Hematopoietic multipotent progenitor cell treated with erythropoietin and hydrocortisone succinate and interleukin-3 and kit ligand, for 8 days (in vitro differentiated cells): ENCODE measurements around the gene RING1.

Experiments used
- DNase-seq: peaks from one replicate; pipeline ENCODE4 v3.0.0-alpha.2; 2015

Gene RING1

DNA sequence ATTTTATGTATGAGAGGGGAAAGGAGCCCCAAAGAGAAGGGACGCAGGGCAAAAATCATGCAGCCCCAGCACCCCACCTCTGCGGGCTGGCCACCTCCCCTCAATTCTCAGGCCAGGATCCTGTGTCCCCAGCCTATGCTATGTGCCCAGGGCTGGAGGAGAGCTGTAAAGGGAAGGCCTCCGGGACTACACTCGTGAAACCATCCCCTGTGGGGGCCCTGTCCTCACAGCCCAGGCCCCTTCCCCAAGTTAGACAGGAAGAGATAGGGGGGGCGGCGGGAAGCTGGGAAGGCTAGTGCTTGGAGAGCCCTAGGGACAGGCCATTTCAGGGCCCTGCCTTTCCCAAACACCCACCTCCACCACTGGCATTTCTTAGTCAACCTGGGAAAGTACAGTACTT is 14.7 kb upstream of the RING1 start:
- DNase-seq = no peak

GRCh38 chr6:33194431-33194979 is 13.8 kb upstream of the RING1 start:
- DNase-seq = no peak

GRCh38 chr6:33195304-33196165 is 12.8 kb upstream of the RING1 start:
- no peak for DNase-seq

GRCh38 chr6:33197431-33198048 is 10.8 kb upstream of the RING1 start:
- DNase-seq = peak; percentile 92

GRCh38 chr6:33198159-33198852 is 10.0 kb upstream of the RING1 start:
- DNase-seq = no peak

DNA sequence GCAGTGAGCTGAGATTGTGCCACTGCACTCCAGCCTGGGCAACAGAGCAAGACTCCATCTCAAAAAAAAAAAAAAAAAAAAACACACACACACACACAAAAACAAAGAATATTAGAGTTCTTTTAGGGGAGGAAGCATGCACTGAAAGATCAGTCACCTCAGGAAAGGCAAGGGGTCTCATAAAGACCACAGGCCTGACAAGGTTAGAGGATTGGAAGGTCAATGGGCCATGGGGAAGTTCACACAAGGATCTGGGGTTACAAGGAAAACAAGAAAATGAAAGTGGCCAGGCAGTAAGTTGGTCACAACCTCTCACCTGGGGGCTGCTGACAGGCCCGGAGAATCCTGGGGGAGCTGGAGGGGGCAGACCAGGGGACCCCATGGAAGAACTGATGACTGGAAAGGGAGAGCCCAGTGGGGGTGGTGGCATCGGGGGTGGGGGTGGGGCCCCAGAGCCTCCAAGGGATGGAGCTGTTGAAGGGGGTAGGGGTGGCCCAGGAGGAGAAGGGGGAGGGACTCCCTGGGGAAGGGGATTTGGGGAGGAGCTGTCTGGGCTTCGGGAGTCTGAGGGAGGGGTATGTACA is 9.4 kb upstream of the RING1 start:
- no peak for DNase-seq

GRCh38 chr6:33199687-33200218 is 8.5 kb upstream of the RING1 start:
- DNase-seq = peak; percentile 87

- peak; percentile 99 for DNase-seq
Measured at GRCh38 chr6:33200219-33201146, 7.8 kb upstream of the RING1 start, which contains the start of the genes RXRB and SLC39A7. RXRB (minus strand) TSS chr6:33200665; CDS start chr6:33200476, 189 bp downstream. SLC39A7 (plus strand) TSS chr6:33200867; CDS start chr6:33201246, 379 bp downstream.

DNA sequence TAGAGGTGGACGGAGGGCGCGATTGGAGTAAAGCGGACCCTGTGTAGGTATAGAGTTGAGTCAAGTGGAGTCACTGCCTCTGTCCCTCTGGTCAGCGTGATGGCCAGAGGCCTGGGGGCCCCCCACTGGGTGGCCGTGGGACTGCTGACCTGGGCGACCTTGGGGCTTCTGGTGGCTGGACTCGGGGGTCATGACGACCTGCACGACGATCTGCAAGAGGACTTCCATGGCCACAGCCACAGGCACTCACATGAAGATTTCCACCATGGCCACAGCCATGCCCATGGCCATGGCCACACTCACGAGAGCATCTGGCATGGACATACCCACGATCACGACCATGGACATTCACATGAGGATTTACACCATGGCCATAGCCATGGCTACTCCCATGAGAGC is 7.2 kb upstream of the RING1 start:
- no peak for DNase-seq

GRCh38 chr6:33201935-33202334 is 6.4 kb upstream of the RING1 start:
- no peak for DNase-seq

DNA sequence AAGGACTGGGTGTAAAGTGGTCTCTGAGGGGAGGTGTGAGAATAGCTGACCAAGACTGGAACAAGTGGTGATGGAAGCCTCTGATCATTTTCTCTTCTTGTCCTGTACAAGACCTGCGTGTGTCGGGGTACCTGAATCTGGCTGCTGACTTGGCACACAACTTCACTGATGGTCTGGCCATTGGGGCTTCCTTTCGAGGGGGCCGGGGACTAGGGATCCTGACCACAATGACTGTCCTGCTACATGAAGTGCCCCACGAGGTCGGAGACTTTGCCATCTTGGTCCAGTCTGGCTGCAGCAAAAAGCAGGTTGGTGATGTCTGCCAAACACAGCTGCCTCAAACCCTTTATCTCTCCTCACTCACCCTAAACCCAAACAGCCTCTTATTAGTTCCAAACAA is 5.5 kb upstream of the RING1 start:
- no peak for DNase-seq

- no peak for DNase-seq
Measured at GRCh38 chr6:33203443-33204164, 4.7 kb upstream of the RING1 start.

DNA sequence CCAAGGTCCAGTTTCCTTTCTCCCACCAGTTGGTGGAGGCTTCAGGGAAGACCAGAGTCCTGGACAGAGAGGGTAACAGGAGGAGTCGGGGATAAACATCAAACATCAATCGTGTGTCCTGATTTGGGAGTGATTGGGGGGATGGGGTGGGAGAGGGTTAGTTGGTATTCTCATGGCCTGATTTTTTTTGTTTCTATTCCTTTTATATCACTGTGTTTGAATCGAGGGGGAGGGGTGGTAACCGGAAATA is 4.2 kb upstream of the RING1 start:
- no peak for DNase-seq

DNA sequence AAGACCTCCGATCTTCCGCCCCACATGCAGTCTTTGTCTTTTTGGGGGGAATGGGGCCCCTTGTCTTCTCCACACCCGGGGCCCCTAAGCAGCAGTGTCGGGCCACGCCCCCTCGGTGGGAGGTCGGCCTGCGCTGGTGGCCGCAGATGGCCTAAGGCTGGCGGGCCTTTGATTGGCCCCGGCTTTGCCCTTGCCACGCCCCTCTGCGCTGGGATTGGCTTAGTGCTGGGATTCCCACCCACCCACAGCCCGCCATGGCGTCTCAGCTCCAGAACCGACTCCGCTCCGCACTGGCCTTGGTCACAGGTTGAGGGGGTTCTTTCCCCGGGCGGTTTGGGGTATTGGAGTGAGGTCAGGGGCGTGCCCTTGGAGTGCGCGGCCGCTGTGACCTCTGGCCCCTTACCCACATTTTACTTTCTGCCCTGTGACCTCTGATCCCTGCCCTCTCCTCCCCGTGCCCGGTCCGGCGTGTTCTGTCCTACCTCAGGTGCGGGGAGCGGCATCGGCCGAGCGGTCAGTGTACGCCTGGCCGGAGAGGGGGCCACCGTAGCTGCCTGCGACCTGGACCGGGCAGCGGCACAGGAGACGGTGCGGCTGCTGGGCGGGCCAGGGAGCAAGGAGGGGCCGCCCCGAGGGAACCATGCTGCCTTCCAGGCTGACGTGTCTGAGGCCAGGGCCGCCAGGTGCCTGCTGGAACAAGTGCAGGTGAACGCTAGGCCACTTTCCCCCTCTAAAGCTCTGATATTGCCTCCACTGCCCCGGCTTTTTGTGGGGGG is 3.7 kb upstream of the RING1 start, which contains the start of gene HSD17B8:
Gene HSD17B8 (plus strand): TSS at position 241 of the 776 bp plus-strand sequence. CDS start 14 bp downstream, at position 255.
- peak; percentile 94 for DNase-seq

DNA sequence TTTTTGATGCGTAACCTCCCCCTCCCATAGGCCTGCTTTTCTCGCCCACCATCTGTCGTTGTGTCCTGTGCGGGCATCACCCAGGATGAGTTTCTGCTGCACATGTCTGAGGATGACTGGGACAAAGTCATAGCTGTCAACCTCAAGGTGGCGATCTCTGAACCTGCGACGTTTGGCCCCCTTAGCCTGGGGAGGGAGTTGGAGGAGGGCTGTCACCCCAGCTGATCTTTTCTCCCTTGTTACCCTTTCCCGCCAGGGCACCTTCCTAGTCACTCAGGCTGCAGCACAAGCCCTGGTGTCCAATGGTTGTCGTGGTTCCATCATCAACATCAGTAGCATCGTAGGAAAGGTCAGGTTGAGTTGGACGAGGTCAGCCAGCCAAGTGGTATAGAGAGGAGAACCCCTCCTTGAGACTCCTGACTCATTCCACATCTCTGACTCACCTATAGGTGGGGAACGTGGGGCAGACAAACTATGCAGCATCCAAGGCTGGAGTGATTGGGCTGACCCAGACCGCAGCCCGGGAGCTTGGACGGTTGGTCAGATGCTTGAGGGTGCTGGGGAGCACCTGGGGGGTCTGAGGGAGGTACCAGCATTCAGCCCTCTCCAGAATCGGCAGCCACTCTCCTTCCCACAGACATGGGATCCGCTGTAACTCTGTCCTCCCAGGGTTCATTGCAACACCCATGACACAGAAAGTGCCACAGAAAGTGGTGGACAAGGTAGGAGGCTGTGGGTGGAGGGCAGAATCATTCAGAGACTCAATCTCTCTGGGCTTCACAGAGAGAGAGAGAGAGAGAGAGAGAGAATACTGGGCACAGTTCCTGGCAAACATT is 2.9 kb upstream of the RING1 start:
- DNase-seq = peak; percentile 39

DNA sequence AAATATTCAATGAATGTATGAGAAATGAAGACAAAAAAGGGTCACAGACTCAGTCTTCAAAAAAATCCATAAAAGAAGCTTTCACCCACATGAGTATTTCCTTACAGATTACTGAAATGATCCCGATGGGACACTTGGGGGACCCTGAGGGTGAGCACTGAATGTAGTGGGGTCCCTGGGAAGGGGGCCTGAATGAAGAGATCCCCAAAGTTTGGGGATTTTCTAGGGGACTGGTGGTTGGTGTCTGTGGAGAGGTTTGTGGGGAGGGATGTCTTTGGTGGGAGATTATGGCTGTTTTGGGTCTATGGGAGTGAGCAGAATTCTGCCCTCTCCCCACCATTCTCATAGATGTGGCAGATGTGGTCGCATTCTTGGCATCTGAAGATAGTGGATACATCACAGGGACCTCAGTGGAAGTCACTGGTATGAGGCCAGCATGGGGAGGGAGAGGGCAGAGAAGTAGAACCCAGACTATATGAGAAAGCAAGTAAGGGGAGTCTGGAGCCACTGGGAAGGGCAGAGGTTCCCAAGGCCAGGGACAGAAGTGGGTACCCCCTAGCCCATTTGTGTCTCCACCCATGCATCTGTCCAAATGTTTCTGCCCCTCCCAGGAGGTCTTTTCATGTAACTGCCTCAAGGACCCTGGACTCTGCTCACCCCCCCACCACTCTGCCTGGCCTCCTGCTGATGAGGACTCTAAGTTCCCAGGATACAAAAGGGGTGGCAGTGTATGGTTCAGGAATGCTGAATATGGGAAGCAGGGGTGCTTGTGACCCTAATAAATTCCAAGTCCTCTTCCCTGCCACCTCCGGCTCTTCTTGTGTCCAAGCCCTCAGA is 2.1 kb upstream of the RING1 start:
- no peak for DNase-seq

DNA sequence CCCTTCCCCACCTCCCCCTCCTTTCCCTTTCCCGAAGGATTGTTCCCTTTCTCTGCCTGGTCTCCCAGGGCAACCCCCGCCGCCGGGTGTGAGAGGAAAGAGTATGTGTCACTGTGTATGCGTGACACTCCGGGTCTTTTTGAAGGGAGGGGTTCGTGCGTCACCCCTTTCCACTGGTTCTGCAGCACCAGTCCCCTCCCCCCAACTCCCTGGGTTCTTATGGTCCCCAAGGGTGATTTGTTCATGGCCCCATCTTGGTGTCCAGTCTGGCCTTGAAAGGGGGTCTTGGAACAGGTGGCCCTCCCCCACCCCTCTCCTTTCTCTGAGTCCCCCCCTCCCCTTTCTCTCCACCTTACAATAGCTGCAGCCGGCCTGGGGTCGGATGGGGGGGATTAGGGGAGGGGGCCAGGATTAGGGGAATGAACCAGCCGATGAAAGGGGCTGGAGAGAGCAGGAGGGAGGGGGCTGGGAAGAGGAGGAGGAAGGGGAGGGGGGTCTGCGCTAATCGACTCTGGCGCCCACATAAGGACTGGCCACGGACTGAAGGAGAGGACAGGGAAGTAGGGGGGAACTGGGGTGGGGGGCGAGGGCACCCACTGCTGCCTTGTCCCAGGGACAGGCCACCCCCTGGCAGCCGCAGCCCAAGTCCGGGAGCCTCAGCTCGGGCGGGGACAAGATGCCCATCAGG is 1.3 kb upstream of the RING1 start:
- DNase-seq = no peak
